ENCODE results near the gene GATD1.

GRCh38 chr11:720017-720641 is 57.2 kb downstream of the GATD1 start:
- TF ChIP-seq POLR2A (IDR thresholded peaks at IDR 0.05): no peak
- TF ChIP-seq, protein P1, sequence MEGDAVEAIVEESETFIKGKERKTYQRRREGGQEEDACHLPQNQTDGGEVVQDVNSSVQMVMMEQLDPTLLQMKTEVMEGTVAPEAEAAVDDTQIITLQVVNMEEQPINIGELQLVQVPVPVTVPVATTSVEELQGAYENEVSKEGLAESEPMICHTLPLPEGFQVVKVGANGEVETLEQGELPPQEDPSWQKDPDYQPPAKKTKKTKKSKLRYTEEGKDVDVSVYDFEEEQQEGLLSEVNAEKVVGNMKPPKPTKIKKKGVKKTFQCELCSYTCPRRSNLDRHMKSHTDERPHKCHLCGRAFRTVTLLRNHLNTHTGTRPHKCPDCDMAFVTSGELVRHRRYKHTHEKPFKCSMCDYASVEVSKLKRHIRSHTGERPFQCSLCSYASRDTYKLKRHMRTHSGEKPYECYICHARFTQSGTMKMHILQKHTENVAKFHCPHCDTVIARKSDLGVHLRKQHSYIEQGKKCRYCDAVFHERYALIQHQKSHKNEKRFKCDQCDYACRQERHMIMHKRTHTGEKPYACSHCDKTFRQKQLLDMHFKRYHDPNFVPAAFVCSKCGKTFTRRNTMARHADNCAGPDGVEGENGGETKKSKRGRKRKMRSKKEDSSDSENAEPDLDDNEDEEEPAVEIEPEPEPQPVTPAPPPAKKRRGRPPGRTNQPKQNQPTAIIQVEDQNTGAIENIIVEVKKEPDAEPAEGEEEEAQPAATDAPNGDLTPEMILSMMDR (IDR thresholded peaks at IDR 0.05): no peak

All from testis (tissue), 2 donors.